GM18909 (cell line): Measurements from ENCODE around the gene COLEC11.
"Not testable (repeated sequence)": the region's sequence is repeated elsewhere in the genome, so short reads cannot be mapped to it uniquely, and the experiment has no call there.

Experiments
- ATAC-seq: cut with Tn5 transposase; IDR thresholded peaks from one replicate; pipeline ENCODE4 v1.9.1; 2021; ENCODE audit warnings: mild to moderate bottlenecking; ENCODE audit not compliant: unreplicated experiment, poor library complexity

Gene COLEC11

DNA sequence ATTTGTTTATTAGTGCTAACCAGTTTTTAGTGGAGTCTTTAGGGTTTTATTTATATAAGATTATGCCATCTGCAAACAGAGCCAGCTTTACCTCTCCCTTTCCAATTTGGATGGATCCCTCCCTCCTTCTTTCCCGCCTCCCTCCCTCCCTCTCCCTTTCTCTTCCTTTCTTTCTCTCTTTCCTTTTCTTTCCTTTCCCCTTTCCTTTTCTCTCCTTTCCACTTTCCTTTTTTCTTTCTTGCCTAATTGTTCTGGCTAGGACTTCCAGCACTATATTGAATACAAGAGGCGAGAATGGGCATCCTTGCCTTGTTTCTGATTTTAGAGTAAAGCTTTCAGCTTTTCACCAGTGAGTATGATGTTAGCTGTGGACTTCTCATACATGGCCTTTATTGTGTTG is 24.1 kb downstream of the COLEC11 start:
- ATAC-seq: no peak

DNA sequence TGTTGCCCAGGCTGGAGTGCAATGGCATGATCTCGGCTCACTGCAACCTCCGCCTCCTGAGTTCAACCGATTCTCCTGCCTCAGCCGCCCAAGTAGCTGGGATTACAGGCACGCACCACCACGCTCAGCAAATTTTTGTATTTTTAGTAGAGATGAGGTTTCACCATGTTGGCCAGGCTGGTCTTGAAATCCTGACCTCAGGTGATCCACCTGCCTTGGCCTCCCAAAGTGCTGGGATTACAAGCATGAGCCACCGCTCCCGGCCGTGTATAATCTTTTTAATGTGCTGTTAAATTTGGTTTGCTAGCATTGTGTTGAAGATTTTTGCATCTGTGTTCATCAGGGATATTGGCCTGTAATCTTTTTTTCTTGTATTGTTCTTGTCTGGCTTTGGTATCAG is 24.7 kb downstream of the COLEC11 start:
- not testable (repeated sequence) for ATAC-seq

DNA sequence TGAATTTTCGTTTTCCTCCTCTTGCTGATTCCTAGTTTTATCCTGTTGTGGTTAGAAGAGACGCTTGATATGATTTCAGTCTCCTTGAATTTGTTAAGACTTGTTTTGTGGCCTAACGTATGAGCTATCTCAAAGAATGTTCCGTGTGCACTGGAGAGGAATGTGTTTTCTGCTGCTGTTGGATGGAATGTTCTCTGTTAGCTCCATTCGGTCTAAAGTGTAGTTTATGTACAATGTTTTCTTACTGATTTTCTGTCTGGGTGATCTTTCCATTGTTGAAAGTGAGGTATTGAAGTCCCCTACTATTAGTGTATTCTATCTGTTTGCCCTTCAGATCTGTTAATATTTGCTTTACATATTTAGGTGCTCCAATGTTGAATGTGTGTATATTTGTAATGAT is 25.9 kb downstream of the COLEC11 start:
- no peak for ATAC-seq

DNA sequence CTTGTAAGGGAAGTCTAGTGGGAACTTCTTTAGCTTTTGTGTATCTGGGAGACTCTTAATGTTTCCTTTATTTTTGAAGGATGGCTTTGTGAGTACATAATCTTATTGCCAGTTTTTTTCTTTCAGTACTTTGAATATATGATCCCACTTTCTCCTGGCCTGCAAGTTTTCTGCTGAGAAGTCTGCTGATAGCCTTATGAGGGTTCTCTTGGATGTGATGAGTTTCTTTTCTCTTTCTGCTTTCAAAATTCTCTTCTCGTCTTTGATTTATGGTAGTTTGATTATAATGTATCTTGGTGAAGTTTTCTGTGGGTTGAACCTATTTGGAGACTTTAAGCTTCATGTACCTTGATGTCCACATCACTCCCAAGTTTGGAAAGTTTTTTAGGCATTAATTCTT is 28.1 kb downstream of the COLEC11 start:
- no peak for ATAC-seq

DNA sequence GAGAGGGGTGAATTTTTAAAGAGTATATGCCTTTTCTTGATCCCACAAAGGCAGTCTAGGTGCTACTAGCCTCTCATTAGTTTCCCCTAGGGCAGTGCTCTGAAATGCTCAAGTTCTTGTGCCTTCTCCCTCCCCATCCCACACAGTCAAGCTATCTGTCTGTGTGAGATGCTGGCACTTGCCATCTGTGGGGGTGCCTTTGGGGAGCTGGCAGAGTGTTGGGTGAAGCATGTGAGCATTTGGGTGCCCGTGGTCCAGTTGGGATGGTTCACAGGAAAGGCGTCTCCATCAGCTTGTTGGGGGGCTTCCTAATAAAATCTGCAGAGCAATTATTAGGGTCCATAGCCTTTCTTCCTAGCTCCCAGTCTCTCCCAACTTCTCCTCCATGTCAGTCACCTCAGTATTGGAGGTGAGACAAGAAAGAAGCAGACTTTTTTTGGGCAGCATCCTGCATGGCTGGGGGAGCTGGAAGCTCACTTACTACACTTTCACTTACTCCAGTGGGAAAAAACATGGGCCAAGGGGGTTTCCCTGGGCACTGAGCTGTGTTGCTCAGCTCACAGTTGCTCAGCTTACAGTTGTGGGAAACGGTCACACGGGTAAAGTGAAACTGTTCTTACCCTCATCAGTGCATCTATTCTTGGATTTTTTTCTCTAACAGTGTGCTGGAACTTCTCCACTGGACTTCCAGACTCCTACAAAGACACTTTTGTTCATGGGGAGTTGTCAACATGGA is 29.3 kb downstream of the COLEC11 start:
- ATAC-seq: no peak

DNA sequence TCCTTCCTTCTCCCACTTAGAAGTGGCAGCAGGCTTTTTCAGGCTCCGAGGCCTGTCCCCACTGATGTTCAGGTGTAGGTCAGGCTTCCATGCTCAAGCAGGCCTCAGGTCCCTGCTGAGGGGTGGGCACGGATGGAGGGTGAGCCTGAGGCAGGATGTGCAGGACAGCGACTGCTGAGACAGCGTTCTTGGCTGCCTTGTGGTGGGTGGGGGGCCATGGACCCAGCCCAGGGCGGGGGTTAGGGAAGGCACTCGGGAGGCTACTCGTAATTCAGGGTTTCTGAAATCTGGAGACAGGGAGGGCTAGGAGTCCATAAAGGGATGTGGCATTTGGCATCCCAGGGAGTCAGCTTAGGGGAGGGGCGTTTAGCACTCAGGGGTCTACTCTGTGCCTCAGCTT is 30.3 kb downstream of the COLEC11 start:
- no peak for ATAC-seq

DNA sequence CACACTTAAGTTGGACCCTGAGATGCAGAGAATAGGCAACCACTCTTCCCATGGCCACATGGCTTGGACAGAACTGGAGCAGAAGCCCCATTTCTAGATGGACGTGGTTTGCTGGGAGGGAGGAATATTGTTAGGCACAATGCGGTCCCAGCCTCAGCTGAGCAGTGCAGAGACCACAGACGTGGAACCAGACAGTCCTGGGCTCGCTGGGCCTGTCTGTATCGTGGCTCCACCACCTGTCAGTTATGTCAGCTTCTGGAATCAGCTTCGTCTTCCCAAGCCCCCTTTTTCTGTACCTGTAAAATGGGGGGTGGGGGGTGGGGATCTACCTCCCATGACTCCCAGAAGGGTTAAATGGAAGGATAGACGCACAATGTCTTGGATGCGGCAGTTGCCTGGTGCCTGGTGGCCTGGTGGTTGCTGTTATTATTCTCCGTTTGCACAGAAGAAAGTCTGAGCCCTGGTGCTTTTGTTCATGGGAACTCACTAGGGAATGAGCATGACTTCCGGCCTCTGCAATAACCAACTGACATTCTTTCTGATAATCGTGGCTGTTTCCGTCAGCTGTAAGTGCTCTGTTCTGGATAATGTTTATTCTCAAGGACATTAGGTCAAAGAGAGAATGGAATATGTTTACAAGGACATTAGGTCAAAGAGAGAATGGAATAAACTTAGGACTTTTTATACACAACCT is 31.4 kb downstream of the COLEC11 start:
- ATAC-seq: no peak

DNA sequence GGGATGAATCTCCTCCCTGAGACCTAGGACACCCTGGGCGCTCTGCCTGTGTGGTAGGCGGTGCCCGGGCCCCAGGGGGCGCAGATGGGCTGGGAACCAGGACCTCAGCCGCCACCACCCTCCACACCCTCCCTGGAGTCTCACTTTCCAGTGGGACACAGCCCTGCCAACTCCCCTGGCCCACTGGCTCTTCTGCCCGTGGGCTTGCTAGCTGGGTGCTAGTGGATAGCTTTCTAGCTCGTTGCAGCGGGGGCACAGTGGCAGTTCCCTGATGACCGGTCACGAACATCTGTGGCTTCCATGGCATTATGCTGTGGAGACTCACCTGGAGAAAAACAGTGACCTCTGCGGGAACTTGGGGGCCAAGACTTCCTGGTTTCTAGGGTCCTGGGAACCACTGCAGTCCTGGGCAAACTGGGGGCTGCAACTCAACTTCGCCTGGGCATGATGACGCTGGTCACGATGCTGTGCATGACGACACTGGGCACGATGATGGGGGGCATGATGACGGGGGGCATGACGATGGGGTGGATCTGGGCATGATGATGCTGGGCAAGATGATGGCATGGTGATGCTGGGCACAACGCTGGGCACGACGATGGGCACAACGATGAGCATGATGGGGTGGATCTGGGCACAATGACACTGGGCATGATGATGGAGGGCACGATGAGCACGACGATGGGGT is 32.0 kb downstream of the COLEC11 start:
- no peak for ATAC-seq

DNA sequence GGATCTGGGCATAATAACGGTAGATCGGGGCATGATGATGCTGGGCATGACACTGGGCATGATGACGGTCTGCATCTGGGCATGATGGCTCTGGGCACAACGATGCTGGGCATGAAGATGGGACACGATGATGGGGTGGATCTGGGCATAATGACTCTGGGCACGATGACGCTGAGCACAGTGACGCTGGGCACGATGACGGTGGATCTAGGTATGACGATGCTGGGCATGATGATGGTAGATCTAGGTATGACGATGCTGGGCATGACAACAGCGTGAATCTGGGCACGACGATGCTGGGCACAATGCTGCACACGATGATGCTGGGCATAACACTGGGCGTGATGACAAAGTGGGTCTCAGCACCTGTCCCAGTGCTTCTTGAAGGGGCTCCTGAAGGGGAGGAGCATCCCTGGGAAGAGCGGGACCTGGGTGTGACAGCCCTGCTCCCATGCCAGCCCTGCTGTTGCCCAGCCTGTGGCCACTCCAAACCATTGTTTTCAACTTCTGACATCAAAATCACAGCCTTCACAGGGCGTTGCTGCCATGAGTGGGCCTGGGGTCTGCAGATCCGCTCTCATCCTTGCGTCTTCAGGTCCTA is 32.7 kb downstream of the COLEC11 start:
- no peak for ATAC-seq

DNA sequence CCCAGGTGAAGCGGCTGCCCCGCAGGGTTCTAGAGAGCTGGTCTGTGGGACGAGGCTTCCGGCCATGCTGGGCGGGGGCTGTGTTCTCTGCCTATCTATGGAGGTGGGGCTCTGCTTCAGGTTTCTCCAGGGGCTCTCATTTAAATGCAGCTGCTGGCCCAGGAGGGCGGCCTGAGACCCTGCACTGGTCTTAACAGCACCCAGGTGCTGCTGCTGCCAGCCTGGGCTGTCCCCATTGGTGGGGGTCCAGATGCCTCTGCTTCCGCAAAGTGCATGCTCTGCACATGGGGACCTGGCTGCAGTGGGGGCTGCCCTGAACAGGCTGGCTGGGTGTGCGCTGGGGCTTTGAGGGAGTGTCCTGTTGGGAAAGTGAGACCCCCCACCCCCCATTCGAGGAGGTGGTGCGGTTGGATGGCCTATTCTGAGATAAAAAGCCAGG is 33.3 kb downstream of the COLEC11 start:
- no peak for ATAC-seq

DNA sequence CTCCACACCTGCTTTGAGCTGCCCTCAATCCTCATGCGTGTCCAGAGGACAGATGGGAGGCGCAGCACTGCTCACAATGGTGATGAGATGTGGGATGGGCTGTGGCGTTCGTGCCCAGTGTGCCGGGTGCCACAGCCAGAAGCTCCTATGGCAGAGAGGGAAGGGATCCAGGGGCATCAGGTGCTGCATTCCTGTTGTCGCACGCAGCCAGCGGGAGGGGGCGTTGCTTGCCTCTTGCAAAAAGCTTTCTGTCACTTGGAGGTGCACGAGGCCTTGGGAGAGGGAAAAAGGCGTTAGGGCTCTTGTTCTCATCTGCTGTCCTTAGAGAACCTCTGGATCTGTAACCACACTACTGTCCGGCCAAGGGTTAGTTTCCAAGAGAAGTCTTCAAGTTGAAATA is 33.9 kb downstream of the COLEC11 start:
- ATAC-seq: no peak

DNA sequence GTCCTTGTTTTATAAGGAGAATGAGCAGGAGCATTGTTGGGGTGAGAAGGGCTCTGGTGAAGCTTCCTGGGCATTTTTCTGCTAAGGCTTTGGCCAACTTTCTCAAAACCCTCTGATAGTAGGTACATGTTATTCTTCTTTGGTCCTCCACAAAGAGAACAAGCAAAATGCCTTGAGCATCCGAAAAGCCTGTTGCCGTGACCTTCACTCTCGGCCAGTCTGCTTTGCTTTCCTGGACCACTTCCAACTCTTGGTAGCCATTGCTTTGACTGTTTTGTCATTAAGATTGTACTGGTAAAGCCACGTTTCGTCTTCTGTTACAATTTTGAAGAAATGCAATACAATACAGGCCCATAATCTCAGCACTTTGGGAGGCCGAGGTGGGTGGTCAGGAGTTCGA is 35.7 kb downstream of the COLEC11 start:
- no peak for ATAC-seq

DNA sequence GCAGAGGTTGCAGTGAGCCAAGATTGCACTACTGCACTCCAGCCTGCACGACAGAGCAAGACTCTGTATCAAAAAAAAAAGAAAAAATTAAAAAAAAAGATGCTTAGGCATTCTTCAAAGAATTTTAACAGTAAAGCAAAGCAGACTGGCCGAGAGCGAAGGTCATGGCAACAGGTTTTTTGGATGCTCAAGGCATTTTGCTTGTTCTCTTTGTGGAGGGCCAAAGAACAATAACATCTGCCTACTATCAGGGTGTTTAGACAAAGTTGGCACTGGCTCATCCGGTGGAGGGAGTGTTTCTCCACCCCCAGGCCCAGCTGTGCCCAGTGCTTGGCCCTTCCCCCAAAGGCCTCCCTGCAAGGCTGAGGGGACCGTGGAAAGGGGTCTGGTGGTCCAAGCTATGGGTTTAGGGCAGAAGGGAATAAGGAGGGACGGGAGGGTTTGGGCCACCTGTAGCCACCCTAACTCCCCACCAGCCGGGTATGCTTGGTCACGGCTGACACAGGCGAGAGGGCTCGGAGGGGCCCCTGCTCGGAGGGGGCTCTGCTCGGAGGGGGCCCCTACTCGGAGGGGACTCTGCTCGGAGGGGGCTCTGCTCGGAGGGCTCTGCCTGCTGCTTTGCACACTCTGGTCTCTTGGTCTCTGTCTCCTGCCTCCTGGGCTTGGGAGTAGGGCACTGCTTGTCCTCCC is 36.4 kb downstream of the COLEC11 start:
- no peak for ATAC-seq

DNA sequence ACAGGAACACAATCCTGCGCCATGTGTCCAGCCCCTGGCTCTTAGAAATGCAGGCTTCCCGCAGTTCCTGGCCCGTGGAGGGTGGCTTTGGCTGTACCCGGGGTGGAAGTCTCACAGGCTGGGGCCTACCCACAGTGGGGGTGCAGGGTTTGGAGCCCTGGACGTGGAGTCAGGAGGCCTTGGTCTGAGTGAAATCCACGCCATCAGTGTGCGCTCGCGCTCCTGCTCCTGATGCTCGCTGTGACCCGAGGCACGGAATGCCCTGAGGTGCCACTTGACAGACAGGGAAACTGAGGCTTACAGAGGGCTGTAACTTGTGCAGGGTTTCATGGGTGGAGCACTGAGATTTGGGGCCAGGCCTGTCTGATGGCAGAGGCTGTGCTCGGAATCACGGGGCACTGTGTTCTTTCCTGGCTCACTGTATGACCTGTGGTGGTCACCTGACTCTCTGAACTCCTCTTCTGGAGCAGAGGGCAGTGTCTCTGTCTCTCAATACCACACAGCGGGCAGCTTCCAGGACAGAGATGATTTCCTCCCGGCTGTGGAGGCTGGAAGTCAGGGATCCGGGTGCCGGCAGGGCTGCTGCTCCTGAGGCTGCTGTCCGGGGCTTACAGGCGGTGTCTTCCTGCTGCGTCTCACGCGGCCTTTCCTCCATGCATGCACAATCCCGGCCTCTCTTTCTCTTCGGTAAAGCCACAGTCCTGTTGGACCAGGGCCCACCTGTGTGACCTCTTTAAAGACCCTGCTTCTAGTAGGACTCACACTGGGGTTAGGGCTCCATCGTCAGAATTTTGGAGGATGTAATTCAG is 37.1 kb downstream of the COLEC11 start:
- ATAC-seq: no peak

DNA sequence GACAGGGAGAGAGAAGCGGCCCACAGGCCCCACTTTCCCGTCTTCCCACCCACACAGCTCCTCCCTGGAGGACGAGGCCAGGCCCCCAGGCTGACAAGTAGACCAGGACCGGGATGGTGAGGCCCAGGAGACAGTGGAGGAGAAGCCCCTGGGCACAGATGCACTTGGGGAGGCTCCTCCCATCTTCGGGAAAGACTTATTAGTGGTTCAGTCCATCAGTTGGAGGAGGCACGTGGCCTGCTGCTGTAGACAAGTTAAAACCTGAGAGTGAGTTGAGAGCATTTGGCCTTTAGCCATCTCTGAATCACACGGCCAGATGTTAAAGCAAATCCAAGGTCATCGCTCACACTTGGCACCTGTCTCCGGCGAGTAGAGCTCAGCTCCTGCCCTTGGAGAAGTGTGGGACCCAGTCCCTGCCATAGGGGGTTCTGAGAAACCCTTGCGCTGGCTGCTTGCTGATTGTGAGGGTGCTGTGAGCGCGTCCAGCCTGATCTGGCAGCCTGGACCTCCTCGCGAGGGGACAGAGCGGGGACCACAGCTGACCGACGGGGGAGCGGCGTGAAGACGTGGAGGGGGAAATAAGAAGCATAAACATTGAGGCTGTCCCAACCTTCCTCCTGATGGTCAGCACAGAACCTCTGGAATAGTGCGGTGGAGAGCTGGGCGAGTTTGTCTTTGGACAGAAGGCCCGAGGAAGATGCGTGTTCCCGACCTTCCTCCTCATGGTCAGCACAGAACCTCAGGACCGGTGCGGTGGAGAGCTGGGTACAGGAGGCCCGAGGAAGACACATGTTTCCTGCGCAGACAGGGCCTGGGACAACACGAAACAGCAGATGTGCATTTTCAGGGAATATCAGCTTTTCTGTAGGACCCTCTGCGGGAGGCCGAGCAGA is 38.4 kb downstream of the COLEC11 start:
- ATAC-seq: no peak

DNA sequence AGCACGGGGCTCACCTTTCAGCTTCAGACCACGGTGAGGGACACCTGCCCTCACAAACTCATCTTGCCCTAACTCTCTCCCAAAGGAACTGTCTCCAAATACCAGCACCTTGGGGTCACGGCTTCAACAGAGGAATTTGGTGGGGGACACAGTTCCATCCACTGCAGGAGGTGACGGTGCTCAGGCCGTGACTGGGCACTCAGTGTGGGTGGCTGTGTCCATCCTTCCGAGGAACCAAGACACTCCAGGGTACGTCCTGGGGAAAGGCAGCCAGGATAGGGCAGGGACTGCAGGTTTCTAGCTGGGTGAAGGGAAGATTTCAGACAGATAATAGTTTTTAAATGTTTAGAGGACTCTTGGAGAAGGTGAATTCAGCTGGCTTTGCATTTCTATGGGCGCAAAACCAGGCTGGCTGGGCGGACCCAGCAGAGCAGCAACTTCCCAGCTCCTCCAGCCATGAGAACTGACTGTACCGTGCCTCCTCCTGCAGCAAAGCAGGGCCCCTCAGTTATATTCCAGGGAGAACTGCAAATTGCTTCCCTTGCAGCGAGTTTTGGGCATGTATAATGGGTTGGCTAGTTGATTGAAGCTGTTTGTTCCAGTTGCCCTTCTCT is 39.2 kb downstream of the COLEC11 start:
- ATAC-seq: no peak

DNA sequence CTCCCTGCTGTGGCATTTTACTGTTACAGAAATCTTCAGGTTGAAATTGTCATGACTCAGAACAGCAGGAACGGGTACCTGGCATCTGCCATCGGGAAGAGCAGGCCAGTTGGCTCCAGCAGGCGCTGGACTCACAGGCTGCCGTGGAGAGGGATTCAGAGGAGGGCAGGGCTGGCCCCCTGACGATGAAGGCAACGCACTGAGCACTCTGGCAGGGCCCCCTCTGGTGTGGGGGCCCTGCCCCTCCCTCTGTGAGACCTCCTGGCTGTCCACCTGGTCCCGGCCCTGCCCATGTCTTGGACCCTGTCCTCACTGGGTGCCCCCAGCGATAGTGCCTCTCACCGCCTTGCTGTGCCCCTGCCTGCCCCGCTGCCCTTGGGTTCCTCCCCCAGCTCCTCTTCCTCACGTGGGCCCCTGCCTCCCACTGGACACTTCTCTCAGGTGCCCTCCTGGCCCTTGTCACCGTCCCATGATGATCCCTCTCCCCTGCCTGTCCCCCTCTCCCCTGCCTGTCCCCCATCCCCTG is 39.7 kb downstream of the COLEC11 start:
- ATAC-seq: no peak
